Neuronal stem cell (in vitro differentiated cells): ENCODE results near the gene PDE1C.

Source experiments
- DNase-seq: peaks from one replicate; pipeline ENCODE4 v3.0.0-alpha.2; 2013; ENCODE audit warnings: low spot score
- H2AFZ ChIP-seq: one replicate; pipeline ENCODE4 v1.6.1; 2013; ENCODE audit warnings: mild to moderate bottlenecking, low read length, inconsistent platforms
- H2AK5ac ChIP-seq: 2 replicates; pipeline ENCODE4 v1.6.1; 2013; ENCODE audit warnings: low read depth, mild to moderate bottlenecking, inconsistent platforms, low read length, moderate library complexity, mixed read lengths
- H2BK120ac ChIP-seq: 2 replicates; pipeline ENCODE4 v1.6.1; 2013; ENCODE audit warnings: low read depth, mild to moderate bottlenecking, inconsistent platforms, low read length, moderate library complexity, mixed read lengths
- H2BK12ac ChIP-seq: one replicate; pipeline ENCODE4 v1.6.1; 2013; ENCODE audit warnings: low read length, inconsistent platforms
- H2BK15ac ChIP-seq: 2 replicates; pipeline ENCODE4 v1.6.1; 2013; ENCODE audit warnings: mild to moderate bottlenecking, low read length, inconsistent platforms, mixed read lengths
- H2BK5ac ChIP-seq: one replicate; pipeline ENCODE4 v1.6.1; 2013; ENCODE audit warnings: inconsistent platforms, mild to moderate bottlenecking, low read length, moderate library complexity
- H3K14ac ChIP-seq: one replicate; pipeline ENCODE4 v1.6.1; 2013; ENCODE audit warnings: low read length, inconsistent platforms
- H3K18ac ChIP-seq: 2 replicates; pipeline ENCODE4 v1.6.1; 2013; ENCODE audit warnings: low read length, inconsistent platforms
- H3K23ac ChIP-seq: 2 replicates; pipeline ENCODE4 v1.6.1; 2013; ENCODE audit warnings: low read depth, mild to moderate bottlenecking, mixed read lengths, low read length, inconsistent platforms; ENCODE audit not compliant: poor library complexity
- H3K27ac ChIP-seq: replicated peaks from 3 replicates; pipeline ENCODE4 v1.5.1; 2013; ENCODE audit warnings: low read length, inconsistent platforms
- H3K27me3 ChIP-seq, 3 experiments: 2 replicates each; pipeline ENCODE4 v1.6.1; 2013; ENCODE audit warnings: low read length in 3 of 3, mild to moderate bottlenecking in 2 of 3, inconsistent platforms in 1 of 3, low read depth in 1 of 3, mixed read lengths in 1 of 3, moderate library complexity in 1 of 3; ENCODE audit not compliant: control insufficient read depth in 3 of 3, insufficient read depth in 3 of 3
- H3K36me3 ChIP-seq, 2 donors: replicated peaks in 1 of 2; 2 replicates each; pipeline ENCODE4 v1.6.1; 2013; ENCODE audit warnings: low read length in 2 of 2; ENCODE audit not compliant: control insufficient read depth in 2 of 2, insufficient read depth in 2 of 2
- H3K4ac ChIP-seq: 2 replicates; pipeline ENCODE4 v1.6.1; 2013; ENCODE audit warnings: inconsistent platforms, mild to moderate bottlenecking, low read length, moderate library complexity
- H3K4me1 ChIP-seq, 2 donors: 1 replicate in 1 of 2; 2 replicates in 1 of 2; pipeline ENCODE4 v1.6.1; 2013; ENCODE audit warnings: low read length in 2 of 2, low read depth in 1 of 2; ENCODE audit not compliant: control insufficient read depth in 2 of 2, insufficient read depth in 1 of 2
- H3K4me2 ChIP-seq: one replicate; pipeline ENCODE4 v1.6.1; 2013; ENCODE audit warnings: mild to moderate bottlenecking, low read length, inconsistent platforms; ENCODE audit not compliant: insufficient read depth, poor library complexity, severe bottlenecking
- H3K4me3 ChIP-seq, 2 donors: 2 replicates each; pipeline ENCODE4 v1.5.1; 2013; ENCODE audit warnings: low read length in 2 of 2, mild to moderate bottlenecking in 2 of 2, inconsistent platforms in 1 of 2, moderate library complexity in 1 of 2
- H3K79me1 ChIP-seq: one replicate; pipeline ENCODE4 v1.6.1; 2013; ENCODE audit warnings: low read depth, mild to moderate bottlenecking, inconsistent platforms, low read length, moderate library complexity
- H3K9ac ChIP-seq: one replicate; pipeline ENCODE4 v1.6.1; 2013; ENCODE audit warnings: mild to moderate bottlenecking, low read depth, low read length, inconsistent platforms; ENCODE audit not compliant: poor library complexity
- H3K9me3 ChIP-seq, 2 donors: replicated peaks in 1 of 2; 2 replicates each; pipeline versions ENCODE3 to v1.6.1; 2013; ENCODE audit warnings: low read length in 2 of 2, mild to moderate bottlenecking in 2 of 2, inconsistent platforms in 1 of 2, low read depth in 1 of 2, mixed read lengths in 1 of 2, moderate library complexity in 1 of 2; ENCODE audit not compliant: control insufficient read depth in 2 of 2, insufficient read depth in 1 of 2
- H4K8ac ChIP-seq: one replicate; pipeline ENCODE4 v1.6.1; 2013; ENCODE audit warnings: low read depth, mild to moderate bottlenecking, inconsistent platforms, low read length, moderate library complexity
- H4K91ac ChIP-seq: one replicate; pipeline ENCODE4 v1.6.1; 2013; ENCODE audit warnings: low read length, low read depth, mild to moderate bottlenecking, inconsistent platforms; ENCODE audit not compliant: poor library complexity
- WGBS, 2 donors: extraction: QIAGEN DNeasy Blood & Tissue Kit; methylation state at CpG; one replicate each; pipeline ENCODE4 v1.1.7; 2013; ENCODE audit warnings: missing lambda C conversion rate in 2 of 2, mixed read lengths in 1 of 2; ENCODE audit not compliant: insufficient read length in 2 of 2, insufficient replicate concordance in 1 of 2; ENCODE audit errors: extremely low coverage in 2 of 2; 5-methylcytosine and 5-hydroxymethylcytosine counted together

The PDE1C gene

GRCh38 chr7:32047801-32048200 is 22.4 kb downstream of the PDE1C start:
- no peak overlapping the region for H2BK12ac ChIP-seq
- no peak overlapping the region for H2AFZ ChIP-seq
- no peak overlapping the region for H3K4me3 ChIP-seq
- DNase-seq, result no peak
- no peak overlapping the region for H2BK15ac ChIP-seq
- no peak overlapping the region for H4K8ac ChIP-seq
- no peak overlapping the region for H2BK120ac ChIP-seq
- H2AK5ac ChIP-seq, result no peak overlapping the region
- H3K4me2 ChIP-seq, result no peak overlapping the region
- H3K9ac ChIP-seq, result no peak overlapping the region
- H3K27ac ChIP-seq, result no peak overlapping the region
- no peak overlapping the region for H3K14ac ChIP-seq
- H3K4me1 ChIP-seq, result no peaks in the 10 kb centered on the region
- H3K79me1 ChIP-seq, result no peaks in the 10 kb centered on the region
- no peaks in the 10 kb centered on the region for H3K36me3 ChIP-seq
- no peak overlapping the region for H2BK5ac ChIP-seq
- H3K4ac ChIP-seq, result no peak overlapping the region
- H3K18ac ChIP-seq, result no peak overlapping the region
- no peaks in the 10 kb centered on the region for H3K27me3 ChIP-seq
- H4K91ac ChIP-seq, result no peak overlapping the region
- H3K23ac ChIP-seq, result no peak overlapping the region
- H3K9me3 ChIP-seq, result no peaks in the 10 kb centered on the region

GRCh38 chr7:32047075-32047474 is 23.1 kb downstream of the PDE1C start:
- Histone ChIP-seq H3K9ac (no peak overlapping the region), H3K4me1 (no peaks in the 10 kb centered on the region)
- WGBS, 2 donors, result no CpG with 5 or more reads among the region's 3 CpGs

GRCh38 chr7:32045228-32045627 is 25.0 kb downstream of the PDE1C start:
- no peak overlapping the region for H3K4me2 ChIP-seq

More at GRCh38 chr7:32047075-32047474, 23.1 kb downstream of the PDE1C start:
- H4K8ac ChIP-seq, result no peak overlapping the region
- H3K4me3 ChIP-seq, result no peak overlapping the region
- no peak overlapping the region for H2BK120ac ChIP-seq
- no peak overlapping the region for H2BK5ac ChIP-seq
- H3K27ac ChIP-seq, result no peak overlapping the region
- H3K4me2 ChIP-seq, result no peak overlapping the region
- H2BK12ac ChIP-seq, result no peak overlapping the region
- no peak overlapping the region for H4K91ac ChIP-seq
- DNase-seq, result no peak
- H3K36me3 ChIP-seq, result no peaks in the 10 kb centered on the region
- H3K18ac ChIP-seq, result no peak overlapping the region
- H3K4ac ChIP-seq, result no peak overlapping the region
- H3K14ac ChIP-seq, result no peak overlapping the region
- no peak overlapping the region for H3K23ac ChIP-seq
- H3K9me3 ChIP-seq, result no peaks in the 10 kb centered on the region
- no peak overlapping the region for H2AK5ac ChIP-seq
- no peaks in the 10 kb centered on the region for H3K27me3 ChIP-seq
- no peak overlapping the region for H2AFZ ChIP-seq
- no peak overlapping the region for H2BK15ac ChIP-seq
- H3K79me1 ChIP-seq, result no peaks in the 10 kb centered on the region

GRCh38 chr7:32044739-32045138 is 25.5 kb downstream of the PDE1C start:
- Histone ChIP-seq H3K36me3 (no peaks in the 10 kb centered on the region), H2BK15ac (no peak overlapping the region), H3K27me3 (no peaks in the 10 kb centered on the region), H3K4me1 (no peaks in the 10 kb centered on the region), H3K4me2 (no peak overlapping the region), H2BK120ac (no peak overlapping the region), H4K8ac (no peak overlapping the region), H2BK12ac (no peak overlapping the region), H3K9ac (no peak overlapping the region), H3K4me3 (no peak overlapping the region), H2BK5ac (no peak overlapping the region), H2AK5ac (no peak overlapping the region), H3K4ac (no peak overlapping the region), H3K79me1 (no peaks in the 10 kb centered on the region), H3K14ac (no peak overlapping the region), H2AFZ (no peak overlapping the region), H3K23ac (no peak overlapping the region), H3K27ac (no peak overlapping the region), H3K9me3 (no peaks in the 10 kb centered on the region), H3K18ac (no peak overlapping the region), H4K91ac (no peak overlapping the region)
- no peak for DNase-seq
- no CpG with 5 or more reads among the region's 3 CpGs for WGBS, 2 donors

More at GRCh38 chr7:32045228-32045627, 25.0 kb downstream of the PDE1C start:
- Histone ChIP-seq H3K18ac (no peak overlapping the region), H3K27ac (no peak overlapping the region), H3K27me3 (no peaks in the 10 kb centered on the region), H3K9me3 (no peaks in the 10 kb centered on the region), H3K4me1 (no peaks in the 10 kb centered on the region), H3K36me3 (no peaks in the 10 kb centered on the region), H4K8ac (no peak overlapping the region), H3K4me3 (no peak overlapping the region), H3K4ac (no peak overlapping the region), H3K23ac (no peak overlapping the region), H2BK15ac (no peak overlapping the region), H3K14ac (no peak overlapping the region), H2AFZ (no peak overlapping the region), H2BK12ac (no peak overlapping the region), H2BK120ac (no peak overlapping the region), H2AK5ac (no peak overlapping the region), H2BK5ac (no peak overlapping the region), H4K91ac (no peak overlapping the region), H3K9ac (no peak overlapping the region), H3K79me1 (no peaks in the 10 kb centered on the region)
- DNase-seq, result no peak
